B cell (primary cell): ENCODE results near the gene ST8SIA2. TPM values are rescaled to one million over a fixed set of nuclear protein-coding genes. Genes with fewer than 3 reads are reported as not detected.

Experiments used
- ATAC-seq: fragments of 200-7000 bp; cut with Tn5 transposase; one replicate; pipeline ENCODE4 v1.10.0; 2021; ENCODE audit warnings: low read depth, mild to moderate bottlenecking, moderate number of reproducible peaks, moderate library complexity
- CTCF ChIA-PET: fragments of 350-600 bp; sonication (Branson Sonifier 250); formaldehyde crosslinking; loops from one replicate; lab custom pipeline; 2021; ENCODE audit warnings: antibody characterized with exemption, inconsistent platforms; lab: Charles Lee
- POLR2A ChIA-PET: fragments of 350-600 bp; sonication (Branson Sonifier 250); formaldehyde crosslinking; loops from one replicate; lab custom pipeline; 2021; ENCODE audit warnings: antibody characterized with exemption; lab: Charles Lee
- DNase-seq: peaks from one replicate; pipeline ENCODE4 v3.0.0; 2013
- H2AFZ ChIP-seq: 2 replicates; pipeline ENCODE4 v1.6.1; 2012; ENCODE audit warnings: mild to moderate bottlenecking, low read depth, low read length; ENCODE audit not compliant: insufficient read depth, poor library complexity, severe bottlenecking
- H3K27ac ChIP-seq, 2 donors: 1 replicate in 1 of 2; 2 replicates in 1 of 2; pipeline ENCODE4 v1.5.1; 2012 to 2013; ENCODE audit warnings: low read length in 2 of 2, mild to moderate bottlenecking in 2 of 2, moderate library complexity in 1 of 2
- H3K27me3 ChIP-seq, 4 experiments: fragments of 200-600 bp in 1 of 4; sonication (generic) in 1 of 4; replicated peaks in 1 of 4; 1 replicate in 2 of 4; 2 replicates in 2 of 4; pipeline versions ENCODE4 v1.6.1 to v1.7.0; 2013 to 2016; ENCODE audit warnings: low read length in 3 of 4, mild to moderate bottlenecking in 2 of 4, mixed read lengths in 1 of 4, moderate library complexity in 1 of 4; ENCODE audit not compliant: insufficient read depth in 4 of 4, control insufficient read depth in 3 of 4; ENCODE audit errors: control extremely low read depth in 1 of 4
- H3K36me3 ChIP-seq, 2 experiments: replicated peaks in 1 of 2; 1 replicate in 1 of 2; 2 replicates in 1 of 2; pipeline versions ENCODE4 v1.6.1 to v1.7.1; 2013; ENCODE audit warnings: low read length in 1 of 2; ENCODE audit not compliant: insufficient read depth in 2 of 2, control insufficient read depth in 1 of 2; ENCODE audit errors: control extremely low read depth in 1 of 2, extremely low read depth in 1 of 2
- H3K4me1 ChIP-seq, 2 donors: fragments of 200-600 bp in 1 of 2; sonication (generic) in 1 of 2; 1 replicate in 1 of 2; 2 replicates in 1 of 2; pipeline versions ENCODE4 v1.5.1 to v1.6.1; 2013 to 2017; ENCODE audit warnings: low read length in 2 of 2; ENCODE audit not compliant: control insufficient read depth in 2 of 2, insufficient read depth in 2 of 2
- H3K4me2 ChIP-seq: replicated peaks from 2 replicates; pipeline ENCODE3; 2012; ENCODE audit warnings: mild to moderate bottlenecking, low read depth, low read length; ENCODE audit not compliant: poor library complexity, severe bottlenecking
- H3K4me3 ChIP-seq, 5 experiments: fragments of 200-600 bp in 1 of 5; sonication (generic) in 1 of 5; 1 replicate in 3 of 5; 2 replicates in 2 of 5; pipeline versions ENCODE4 v1.5.1 to v1.7.0; 2011 to 2016; ENCODE audit warnings: low read length in 4 of 5, mild to moderate bottlenecking in 4 of 5, low read depth in 2 of 5, control low read depth in 1 of 5, moderate library complexity in 1 of 5; ENCODE audit not compliant: insufficient read depth in 1 of 5; ENCODE audit errors: control extremely low read depth in 1 of 5, extremely low read depth in 1 of 5
- H3K79me2 ChIP-seq: fragments of 200-600 bp; sonication (generic); one replicate; pipeline ENCODE4 v1.6.0; 2016; ENCODE audit warnings: low read length; ENCODE audit not compliant: control insufficient read depth, insufficient read depth
- H3K9ac ChIP-seq: fragments of 200-600 bp; sonication (generic); 2 replicates; pipeline ENCODE4 v1.6.1; 2017; ENCODE audit warnings: mild to moderate bottlenecking, low read length, moderate library complexity
- H3K9me3 ChIP-seq, 3 donors: one replicate each; pipeline versions ENCODE4 v1.6.1 to v1.7.1; 2013; ENCODE audit warnings: low read length in 2 of 3; ENCODE audit not compliant: control insufficient read depth in 2 of 3, insufficient read depth in 1 of 3; ENCODE audit errors: control extremely low read depth in 1 of 3
- H4K20me1 ChIP-seq: 2 replicates; pipeline ENCODE4 v1.6.0; 2012; ENCODE audit warnings: mild to moderate bottlenecking, low read length; ENCODE audit not compliant: insufficient read depth, control insufficient read depth, poor library complexity, severe bottlenecking
- H3K27ac Mint-ChIP-seq: one replicate; pipeline ENCODE4 v1.8.0; 2021; ENCODE audit warnings: mixed read lengths
- H3K27me3 Mint-ChIP-seq: one replicate; pipeline ENCODE4 v1.8.0; 2021; ENCODE audit warnings: mixed read lengths
- H3K4me1 Mint-ChIP-seq: one replicate; pipeline ENCODE4 v1.8.0; 2021; ENCODE audit warnings: mixed read lengths
- H3K4me3 Mint-ChIP-seq: one replicate; pipeline ENCODE4 v1.8.0; 2021; ENCODE audit warnings: mixed read lengths
- H3K9me3 Mint-ChIP-seq: one replicate; pipeline ENCODE4 v1.8.0; 2022; ENCODE audit warnings: mixed read lengths; ENCODE audit not compliant: insufficient read depth
- EZH2 ChIP-seq: IDR thresholded peaks from 2 replicates; pipeline ENCODE4 v1.6.1; 2012; ENCODE audit warnings: borderline replicate concordance, low read depth, mild to moderate bottlenecking, moderate library complexity, low read length; ENCODE audit not compliant: insufficient read depth, poor library complexity, severe bottlenecking
- WGBS: methylation state at CpG from one replicate; pipeline ENCODE4 v1.1.5; 2013; ENCODE audit warnings: missing lambda C conversion rate; ENCODE audit not compliant: insufficient coverage; 5-methylcytosine and 5-hydroxymethylcytosine counted together
- intact Hi-C: fragments of 100-400 bp; cut with micrococcal nuclease; formaldehyde crosslinking; loops from one replicate; pipeline ENCODE4 v1.10.0; 2022
- polyA plus RNA-seq: library from polyadenylated mRNA; depleted of rRNA; stranded (reverse); fragments of >200 nt; gene quantifications from 2 replicates; pipeline ENCODE4 v1.2.3, GENCODE V29; 2012
- total RNA-seq, 2 donors: library from RNA; stranded (reverse); fragments of 120-200 nt in 1 of 2; gene quantifications; 1 replicate in 1 of 2; 2 replicates in 1 of 2; pipeline versions ENCODE4 v1.2.3 to v1.2.4, GENCODE V29; 2013 to 2022
- TF ChIP-seq, protein P1 (sequence below): fragments of 200-600 bp; IDR thresholded peaks from one replicate; pipeline ENCODE4 v1.8.0; 2022; ENCODE audit warnings: antibody characterized with exemption, mild to moderate bottlenecking

ST8SIA2 gene
- total and polyA plus RNA-seq, 2 donors (not counting 1 experiment from before 2014, with no cell fraction given): not detected

- no peak overlapping the region for H2AFZ ChIP-seq
- ChIA-PET POLR2A (no interaction called here), CTCF (no interaction called here)
- H3K79me2 ChIP-seq: no peaks in the 10 kb centered on the region
- ATAC-seq (no peak), DNase-seq (no peak)
- TF ChIP-seq, protein P1, sequence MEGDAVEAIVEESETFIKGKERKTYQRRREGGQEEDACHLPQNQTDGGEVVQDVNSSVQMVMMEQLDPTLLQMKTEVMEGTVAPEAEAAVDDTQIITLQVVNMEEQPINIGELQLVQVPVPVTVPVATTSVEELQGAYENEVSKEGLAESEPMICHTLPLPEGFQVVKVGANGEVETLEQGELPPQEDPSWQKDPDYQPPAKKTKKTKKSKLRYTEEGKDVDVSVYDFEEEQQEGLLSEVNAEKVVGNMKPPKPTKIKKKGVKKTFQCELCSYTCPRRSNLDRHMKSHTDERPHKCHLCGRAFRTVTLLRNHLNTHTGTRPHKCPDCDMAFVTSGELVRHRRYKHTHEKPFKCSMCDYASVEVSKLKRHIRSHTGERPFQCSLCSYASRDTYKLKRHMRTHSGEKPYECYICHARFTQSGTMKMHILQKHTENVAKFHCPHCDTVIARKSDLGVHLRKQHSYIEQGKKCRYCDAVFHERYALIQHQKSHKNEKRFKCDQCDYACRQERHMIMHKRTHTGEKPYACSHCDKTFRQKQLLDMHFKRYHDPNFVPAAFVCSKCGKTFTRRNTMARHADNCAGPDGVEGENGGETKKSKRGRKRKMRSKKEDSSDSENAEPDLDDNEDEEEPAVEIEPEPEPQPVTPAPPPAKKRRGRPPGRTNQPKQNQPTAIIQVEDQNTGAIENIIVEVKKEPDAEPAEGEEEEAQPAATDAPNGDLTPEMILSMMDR: no peak
- no peak for TF ChIP-seq EZH2
- no peak overlapping the region for H3K9ac ChIP-seq
- H4K20me1 ChIP-seq: no peaks in the 10 kb centered on the region
- peaks cover 0 to 2% (median 0%) of the 10 kb centered on the region in 4 experiments for H3K27me3 ChIP-seq
- no peak overlapping the region for H3K4me3 ChIP-seq
- H3K4me1 Mint-ChIP-seq: no peaks in the 10 kb centered on the region
- intact Hi-C loops: no loop called here
- peaks cover 13% of the 10 kb centered on the region for H3K27me3 Mint-ChIP-seq
- H3K4me2 ChIP-seq: no peak overlapping the region
- no peaks in the 10 kb centered on the region for H3K9me3 ChIP-seq
- WGBS: no CpG with 5 or more reads among the region's 4 CpGs
- peaks cover 5% of the 10 kb centered on the region for H3K9me3 Mint-ChIP-seq
- no peaks in the 10 kb centered on the region for H3K36me3 ChIP-seq
- H3K27ac ChIP-seq: no peak overlapping the region
- H3K4me3 Mint-ChIP-seq: no peak overlapping the region
- H3K27ac Mint-ChIP-seq: no peak overlapping the region
- H3K4me1 ChIP-seq: no peaks in the 10 kb centered on the region
Observed at GRCh38 chr15:92503889-92504288, 110.2 kb downstream of the ST8SIA2 start.

GRCh38 chr15:92505611-92506010 is 111.9 kb downstream of the ST8SIA2 start:
- TF ChIP-seq, protein P1: no peak
- no peak for TF ChIP-seq EZH2
- Mint-ChIP-seq H3K4me1 (no peaks in the 10 kb centered on the region), H3K9me3 (peaks cover 5% of the 10 kb centered on the region), H3K4me3 (no peak overlapping the region), H3K27ac (no peak overlapping the region), H3K27me3 (peaks cover 5% of the 10 kb centered on the region)
- Histone ChIP-seq H3K4me1 (no peaks in the 10 kb centered on the region), H2AFZ (no peak overlapping the region), H3K4me3 (no peak overlapping the region), H3K27me3 (no peaks in the 10 kb centered on the region), H3K27ac (no peak overlapping the region), H3K9me3 (no peaks in the 10 kb centered on the region), H3K9ac (no peak overlapping the region), H3K79me2 (no peaks in the 10 kb centered on the region), H3K4me2 (no peak overlapping the region), H4K20me1 (no peaks in the 10 kb centered on the region), H3K36me3 (no peaks in the 10 kb centered on the region)
- ChIA-PET CTCF (no interaction called here), POLR2A (no interaction called here)
- no peak for ATAC-seq
- WGBS: no CpG with 5 or more reads among the region's 1 CpG
- DNase-seq: no peak
- intact Hi-C loops: no loop called here
